LNCAP (cell line): Measurements from ENCODE around the gene IRGQ.

Source experiments
- CTCF ChIP-seq: fragments of 450-650 bp; IDR thresholded peaks from 2 replicates; pipeline ENCODE4 v1.5.1; 2017; ENCODE audit warnings: mild to moderate bottlenecking

The IRGQ gene

GRCh38 chr19:43612374-43612773 lies 16.4 kb upstream of the IRGQ start:
- no peak for TF ChIP-seq CTCF

GRCh38 chr19:43611788-43612187 lies 15.9 kb upstream of the IRGQ start, which contains the start of gene SRRM5:
SRRM5 (plus strand) TSS chr19:43612088; CDS start chr19:43612122, 34 bp downstream.
- TF ChIP-seq CTCF = no peak

GRCh38 chr19:43610493-43610892 lies 14.6 kb upstream of the IRGQ start:
- TF ChIP-seq CTCF = no peak

GRCh38 chr19:43609872-43610271 lies 13.9 kb upstream of the IRGQ start:
- TF ChIP-seq CTCF = no peak

GRCh38 chr19:43607238-43608205 lies 11.6 kb upstream of the IRGQ start:
- no peak for TF ChIP-seq CTCF

GRCh38 chr19:43606569-43607229 lies 10.8 kb upstream of the IRGQ start:
- TF ChIP-seq CTCF = no peak

DNA sequence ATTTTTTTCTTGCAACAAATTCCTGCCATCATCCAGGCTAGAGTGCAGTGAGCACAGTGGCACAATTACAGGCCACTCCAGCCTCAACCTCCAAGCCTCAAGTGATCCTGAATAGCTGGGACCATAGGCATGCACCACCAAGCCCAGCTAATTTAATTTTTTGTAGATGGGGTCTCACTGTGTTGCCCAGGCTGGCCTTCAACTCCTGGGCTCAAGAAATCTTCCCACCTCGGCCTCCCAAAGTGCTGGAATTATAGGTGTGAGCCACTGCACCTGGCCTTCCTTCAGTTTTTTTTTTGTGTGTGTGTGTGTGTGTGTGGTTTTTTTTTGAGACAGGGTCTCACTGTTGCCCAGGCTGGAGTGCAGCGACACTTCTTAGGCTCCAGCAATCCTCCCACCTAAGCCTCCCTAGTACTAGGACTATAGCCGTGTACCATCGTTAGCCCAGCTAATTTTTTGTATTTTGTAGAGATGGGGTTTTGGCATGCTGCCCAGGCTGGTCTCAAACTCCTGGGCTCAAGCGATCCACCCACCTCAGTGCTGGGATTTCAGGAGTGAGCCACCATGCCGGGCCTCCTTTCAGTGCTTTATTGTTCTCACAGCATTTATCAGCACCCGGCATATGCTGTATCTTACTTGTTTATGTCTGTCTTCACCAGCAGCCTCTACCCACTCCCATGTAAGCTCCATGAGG lies 10.1 kb upstream of the IRGQ start:
- no peak for TF ChIP-seq CTCF
